Transverse colon (tissue), 4 donors: Measurements from ENCODE around the gene AHR.

Experiments used
- EP300 ChIP-seq: sonication (generic); formaldehyde crosslinking; IDR thresholded peaks from one replicate; pipeline ENCODE4 v1.6.1; 2017; ENCODE audit warnings: antibody characterized with exemption, low read depth
- POLR2AphosphoS5 ChIP-seq, 3 donors: sonication (generic); formaldehyde crosslinking; IDR thresholded peaks; one replicate each; pipeline ENCODE4 v1.6.1; 2016; ENCODE audit warnings: antibody characterized with exemption in 3 of 3
- TF ChIP-seq, protein P1 (sequence below), 5 experiments: fragments of 200-600 bp in 3 of 5; fragments of 450-650 bp in 2 of 5; sonication (generic) in 3 of 5; IDR thresholded peaks; 1 replicate in 2 of 5; 2 replicates in 3 of 5; pipeline ENCODE4 v1.5.1; 2016 to 2017; ENCODE audit warnings: antibody characterized with exemption in 5 of 5, inconsistent platforms in 3 of 5, mild to moderate bottlenecking in 2 of 5, moderate library complexity in 1 of 5

DNA sequence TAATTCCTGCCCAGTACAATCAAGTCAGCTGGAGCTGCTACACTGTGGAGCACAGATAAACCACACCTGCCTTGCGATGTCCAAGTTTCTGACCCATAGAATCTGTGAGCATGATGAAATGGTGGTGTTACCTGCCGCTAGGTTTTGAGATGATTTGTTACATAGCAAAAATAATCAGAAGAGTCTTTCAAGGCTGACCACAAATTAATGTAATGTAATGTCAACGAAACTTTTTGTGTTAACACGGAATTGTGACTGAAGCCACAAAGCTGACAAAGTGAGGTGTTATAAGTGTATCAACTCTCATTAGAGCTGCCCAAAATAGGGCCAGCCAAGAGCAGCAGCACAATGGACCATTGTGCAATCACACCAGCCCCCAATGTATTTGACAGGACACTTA lies 75.7 kb downstream of the AHR start:
- TF ChIP-seq, protein P1, sequence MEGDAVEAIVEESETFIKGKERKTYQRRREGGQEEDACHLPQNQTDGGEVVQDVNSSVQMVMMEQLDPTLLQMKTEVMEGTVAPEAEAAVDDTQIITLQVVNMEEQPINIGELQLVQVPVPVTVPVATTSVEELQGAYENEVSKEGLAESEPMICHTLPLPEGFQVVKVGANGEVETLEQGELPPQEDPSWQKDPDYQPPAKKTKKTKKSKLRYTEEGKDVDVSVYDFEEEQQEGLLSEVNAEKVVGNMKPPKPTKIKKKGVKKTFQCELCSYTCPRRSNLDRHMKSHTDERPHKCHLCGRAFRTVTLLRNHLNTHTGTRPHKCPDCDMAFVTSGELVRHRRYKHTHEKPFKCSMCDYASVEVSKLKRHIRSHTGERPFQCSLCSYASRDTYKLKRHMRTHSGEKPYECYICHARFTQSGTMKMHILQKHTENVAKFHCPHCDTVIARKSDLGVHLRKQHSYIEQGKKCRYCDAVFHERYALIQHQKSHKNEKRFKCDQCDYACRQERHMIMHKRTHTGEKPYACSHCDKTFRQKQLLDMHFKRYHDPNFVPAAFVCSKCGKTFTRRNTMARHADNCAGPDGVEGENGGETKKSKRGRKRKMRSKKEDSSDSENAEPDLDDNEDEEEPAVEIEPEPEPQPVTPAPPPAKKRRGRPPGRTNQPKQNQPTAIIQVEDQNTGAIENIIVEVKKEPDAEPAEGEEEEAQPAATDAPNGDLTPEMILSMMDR (IDR thresholded peaks at IDR 0.05): no peak
- no peak for TF ChIP-seq EP300
- TF ChIP-seq POLR2AphosphoS5 (IDR thresholded peaks at IDR 0.05): no peak
